Uterus (tissue), 2 donors: ENCODE data around the gene ADAM10.

ENCODE experiments used
- POLR2A ChIP-seq, 2 donors: fragments of 450-650 bp; IDR thresholded peaks; one replicate each; pipeline ENCODE4 v1.6.1; 2016; ENCODE audit warnings: antibody characterized with exemption in 2 of 2, mild to moderate bottlenecking in 1 of 2, moderate library complexity in 1 of 2
- TF ChIP-seq, protein P1 (sequence below), 4 experiments: fragments of 200-600 bp in 2 of 4; fragments of 450-650 bp in 2 of 4; sonication (generic) in 2 of 4; IDR thresholded peaks; one replicate each; pipeline ENCODE4 v1.5.1; 2016 to 2019; ENCODE audit warnings: antibody characterized with exemption in 4 of 4, mild to moderate bottlenecking in 2 of 4, moderate library complexity in 1 of 4

DNA sequence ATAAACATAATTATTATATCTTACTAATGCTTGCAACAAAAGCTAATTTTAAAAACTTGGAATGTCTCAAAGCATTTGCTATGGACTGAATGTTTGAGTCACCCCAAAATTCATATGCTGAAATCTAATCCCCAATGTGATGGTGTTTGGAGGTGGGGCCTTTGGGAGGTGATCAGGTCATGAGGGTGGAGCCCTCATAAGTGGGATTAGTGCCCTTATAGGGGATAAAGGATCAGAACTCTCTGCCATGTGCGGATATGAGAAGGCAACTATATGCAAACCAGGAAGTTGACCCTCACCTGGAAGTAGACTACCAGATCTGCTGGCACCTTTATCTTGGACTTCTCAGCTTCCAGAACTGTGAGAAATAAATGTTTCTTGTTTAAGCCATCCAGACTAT is 180.1 kb downstream of the ADAM10 start:
- TF ChIP-seq, protein P1, sequence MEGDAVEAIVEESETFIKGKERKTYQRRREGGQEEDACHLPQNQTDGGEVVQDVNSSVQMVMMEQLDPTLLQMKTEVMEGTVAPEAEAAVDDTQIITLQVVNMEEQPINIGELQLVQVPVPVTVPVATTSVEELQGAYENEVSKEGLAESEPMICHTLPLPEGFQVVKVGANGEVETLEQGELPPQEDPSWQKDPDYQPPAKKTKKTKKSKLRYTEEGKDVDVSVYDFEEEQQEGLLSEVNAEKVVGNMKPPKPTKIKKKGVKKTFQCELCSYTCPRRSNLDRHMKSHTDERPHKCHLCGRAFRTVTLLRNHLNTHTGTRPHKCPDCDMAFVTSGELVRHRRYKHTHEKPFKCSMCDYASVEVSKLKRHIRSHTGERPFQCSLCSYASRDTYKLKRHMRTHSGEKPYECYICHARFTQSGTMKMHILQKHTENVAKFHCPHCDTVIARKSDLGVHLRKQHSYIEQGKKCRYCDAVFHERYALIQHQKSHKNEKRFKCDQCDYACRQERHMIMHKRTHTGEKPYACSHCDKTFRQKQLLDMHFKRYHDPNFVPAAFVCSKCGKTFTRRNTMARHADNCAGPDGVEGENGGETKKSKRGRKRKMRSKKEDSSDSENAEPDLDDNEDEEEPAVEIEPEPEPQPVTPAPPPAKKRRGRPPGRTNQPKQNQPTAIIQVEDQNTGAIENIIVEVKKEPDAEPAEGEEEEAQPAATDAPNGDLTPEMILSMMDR (IDR thresholded peaks at IDR 0.05): no peak
- no peak for TF ChIP-seq POLR2A (IDR thresholded peaks at IDR 0.05)
